Esophagus squamous epithelium (tissue), 4 donors: ENCODE data around the gene YTHDC1.

Experiments used
- CTCF ChIP-seq, 6 experiments: fragments of 450-650 bp in 4 of 6; fragments of 200-600 bp in 2 of 6; sonication (generic) in 2 of 6; IDR thresholded peaks; one replicate each; pipeline ENCODE4 v1.5.1; 2016 to 2019; ENCODE audit warnings: antibody characterized with exemption in 6 of 6, mild to moderate bottlenecking in 4 of 6, moderate library complexity in 4 of 6
- POLR2A ChIP-seq, 4 donors: fragments of 450-650 bp; IDR thresholded peaks; one replicate each; pipeline ENCODE4 v1.6.1; 2017; ENCODE audit warnings: antibody characterized with exemption in 4 of 4, mild to moderate bottlenecking in 4 of 4, moderate library complexity in 3 of 4

GRCh38 chr4:68367835-68368234 lies 17.9 kb upstream of the YTHDC1 start:
- TF ChIP-seq POLR2A (IDR thresholded peaks at IDR 0.05) (no peak), CTCF (IDR thresholded peaks at IDR 0.05) (no peak)
